ENCODE measurements around the gene PPP1R18. TPM values are rescaled to one million over a fixed set of nuclear protein-coding genes. Genes with fewer than 3 reads are reported as not detected.
"Not testable (repeated sequence)": the region's sequence is repeated elsewhere in the genome, so short reads cannot be mapped to it uniquely, and the experiment has no call there.

Gene PPP1R18
- total RNA-seq, 1 donor from 2014 or later, result 87.0 TPM

DNA sequence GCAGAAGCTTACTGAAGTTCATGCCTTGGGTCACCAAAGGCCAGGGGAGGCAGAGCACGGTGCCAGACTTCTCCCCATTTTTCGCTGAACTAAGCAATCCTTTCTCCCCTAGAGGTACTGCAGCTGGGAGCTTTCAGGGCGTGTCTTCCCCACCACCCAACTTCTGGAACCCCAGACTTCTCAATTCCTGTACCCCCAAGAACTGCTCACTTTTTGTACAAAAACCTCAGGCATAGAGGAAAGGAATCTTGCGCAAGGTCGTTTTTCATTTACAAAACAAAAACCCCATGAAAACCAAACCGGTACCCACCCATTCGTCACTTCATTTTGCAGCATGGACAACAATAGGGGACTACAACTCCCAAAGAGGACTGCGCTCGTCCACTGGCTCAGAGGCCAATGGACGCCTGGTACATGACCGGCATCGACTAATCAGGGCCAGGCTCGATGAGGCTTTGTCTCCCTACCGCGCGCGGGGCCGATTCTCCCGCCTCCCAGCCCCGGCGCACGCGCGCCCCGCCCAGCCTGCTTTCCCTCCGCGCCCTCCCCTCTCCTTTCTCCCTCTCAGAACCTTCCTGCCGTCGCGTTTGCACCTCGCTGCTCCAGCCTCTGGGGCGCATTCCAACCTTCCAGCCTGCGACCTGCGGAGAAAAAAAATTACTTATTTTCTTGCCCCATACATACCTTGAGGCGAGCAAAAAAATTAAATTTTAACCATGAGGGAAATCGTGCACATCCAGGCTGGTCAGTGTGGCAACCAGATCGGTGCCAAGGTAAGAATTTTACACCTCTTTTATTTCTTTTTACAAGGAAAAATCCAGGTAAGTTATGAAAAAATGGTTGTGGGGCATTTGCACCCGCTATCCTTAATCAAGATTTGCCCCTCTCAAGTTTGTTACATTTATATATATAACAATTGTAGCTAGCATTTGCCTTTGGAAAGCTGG, 33.6 kb upstream of the PPP1R18 start, which contains the start of gene TUBB:
TUBB (plus strand) TSS at position 562 of the 947 bp plus-strand sequence; CDS start at position 717, 155 bp downstream.
- peak; percentile 99 for DNase-seq (ENCODE audit: low spot score)

GRCh38 chr6:30719356-30719755, 32.9 kb upstream of the PPP1R18 start:
- DNase-seq (ENCODE audit: low spot score), result no peak

DNA sequence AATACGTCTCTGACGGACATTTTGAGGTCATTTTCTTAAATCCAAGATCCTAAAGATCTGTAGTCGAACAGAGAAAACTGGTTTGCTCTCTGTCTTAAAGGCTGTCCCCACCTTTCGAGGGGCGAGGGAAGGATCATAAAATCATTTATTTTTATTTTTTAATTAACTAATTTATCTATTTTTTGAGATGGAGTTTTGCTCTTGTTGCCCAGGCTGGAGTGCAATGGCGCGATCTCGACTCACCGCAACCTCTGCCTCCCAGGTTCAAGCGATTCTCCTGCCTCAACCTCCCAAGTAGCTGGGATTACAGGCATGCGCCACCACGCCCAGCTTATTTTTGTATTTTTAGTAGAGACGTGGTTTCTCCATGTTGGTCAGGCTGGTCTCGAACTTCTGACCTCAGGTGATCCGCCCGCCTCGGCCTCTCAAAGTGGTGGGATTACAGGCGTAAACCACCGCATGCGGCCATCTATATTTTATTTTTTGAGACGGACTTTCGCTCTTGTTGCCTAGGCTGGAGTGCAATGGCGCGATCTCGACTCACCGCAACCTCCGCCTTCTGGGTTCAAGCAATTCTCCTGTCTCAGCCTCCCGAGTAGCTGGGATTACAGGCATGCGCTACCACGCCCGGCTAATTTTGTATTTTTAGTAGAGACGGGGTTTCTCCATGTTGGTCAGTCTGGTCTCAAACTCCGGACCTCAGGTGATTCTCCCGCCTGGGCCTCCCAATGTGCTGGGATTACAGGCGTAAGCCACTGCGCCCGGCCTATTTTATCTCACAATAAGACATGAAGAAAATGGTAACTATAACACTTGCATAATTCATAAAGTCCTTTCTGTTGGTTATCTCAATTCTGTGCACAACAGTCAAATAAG, 31.6 kb upstream of the PPP1R18 start:
- not testable (repeated sequence) for DNase-seq (ENCODE audit: low spot score)

DNA sequence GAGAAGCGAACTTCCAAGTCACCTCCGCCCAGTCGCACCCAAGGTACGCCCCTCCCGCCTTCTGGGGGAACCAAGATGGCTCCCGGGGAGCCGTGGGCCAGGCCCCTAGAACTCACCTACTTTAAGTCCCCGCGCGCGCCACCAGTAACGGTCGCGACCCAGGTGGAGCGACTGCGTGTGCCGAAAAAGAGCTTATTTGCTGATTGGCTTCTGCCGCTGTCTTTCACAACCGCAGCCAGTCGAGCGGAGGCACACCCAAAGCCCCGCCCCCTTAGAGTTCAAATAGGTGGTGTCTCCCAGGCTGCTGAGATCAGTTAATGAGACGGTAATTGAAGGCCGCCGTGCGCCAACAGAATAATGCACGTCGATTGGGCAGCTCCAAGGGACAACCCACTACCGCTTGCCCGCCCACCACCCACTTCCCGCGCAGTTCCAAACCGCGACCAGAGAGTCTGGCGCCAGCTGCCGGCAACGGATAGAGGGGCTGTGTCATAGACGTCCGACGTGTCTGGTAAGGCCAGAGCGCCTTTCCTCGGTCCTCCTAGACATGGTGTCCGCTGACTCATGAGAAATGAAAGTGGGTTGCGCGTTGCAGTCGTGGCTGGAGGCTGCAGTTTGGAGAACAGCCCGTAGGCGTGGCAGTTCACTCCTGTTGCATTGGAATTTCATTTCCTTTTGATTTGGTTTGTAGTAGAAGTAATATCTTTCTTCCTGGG, 30.8 kb upstream of the PPP1R18 start, which contains the start of gene MDC1:
MDC1 (minus strand) TSS at position 153 of the 716 bp plus-strand sequence. CDS start 2,106 bp downstream, outside the sequence.
- DNase-seq (ENCODE audit: low spot score), result peak; percentile 100

GRCh38 chr6:30716879-30717128, 30.4 kb upstream of the PPP1R18 start:
- no peak for DNase-seq (ENCODE audit: low spot score)

DNA sequence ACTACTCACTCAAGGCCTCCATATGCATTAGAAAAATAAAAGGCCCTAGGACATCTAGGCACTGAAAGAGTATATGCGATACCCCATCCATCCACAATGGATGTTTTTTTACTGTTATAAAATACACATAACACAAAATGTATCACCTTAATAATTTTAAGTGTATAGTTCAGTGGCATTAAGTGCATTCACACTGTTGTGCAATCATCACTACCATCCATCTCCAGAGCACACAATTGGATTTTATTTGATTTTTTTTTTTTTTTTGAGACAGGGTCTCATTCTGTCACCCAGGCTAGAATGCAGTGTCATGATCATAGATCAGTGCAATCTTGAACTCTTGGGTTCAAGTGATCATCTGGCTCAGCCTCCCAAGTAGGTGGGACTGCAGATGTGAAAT, 27.8 kb upstream of the PPP1R18 start:
- no peak for DNase-seq (ENCODE audit: low spot score)

DNA sequence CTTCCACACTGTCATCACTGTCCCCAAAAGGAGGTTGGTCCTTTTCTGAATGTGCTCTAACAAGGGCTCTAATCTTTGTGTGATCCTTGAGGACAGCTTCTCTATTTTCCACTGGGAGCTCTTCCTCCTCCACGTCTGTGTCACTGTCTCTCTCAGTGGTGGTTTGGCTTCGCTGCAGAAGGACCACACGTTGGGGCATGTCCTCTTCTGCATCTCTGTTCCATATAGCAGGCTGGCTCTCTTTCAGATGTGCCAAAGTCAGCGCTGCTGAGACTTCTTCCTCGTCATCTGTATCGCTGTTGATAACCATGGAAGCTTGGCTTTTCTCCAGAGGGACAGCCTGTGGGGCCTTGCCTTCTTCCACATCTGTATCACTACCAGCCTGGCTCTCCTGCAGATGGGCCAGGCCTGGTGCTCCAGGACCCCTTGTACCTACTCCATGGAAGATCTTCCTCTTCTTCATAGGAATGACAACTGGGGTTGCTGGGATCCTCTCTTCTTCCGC, 26.0 kb upstream of the PPP1R18 start:
- DNase-seq (ENCODE audit: low spot score), result no peak

GRCh38 chr6:30711758-30712380, 25.4 kb upstream of the PPP1R18 start:
- no peak for DNase-seq (ENCODE audit: low spot score)

DNA sequence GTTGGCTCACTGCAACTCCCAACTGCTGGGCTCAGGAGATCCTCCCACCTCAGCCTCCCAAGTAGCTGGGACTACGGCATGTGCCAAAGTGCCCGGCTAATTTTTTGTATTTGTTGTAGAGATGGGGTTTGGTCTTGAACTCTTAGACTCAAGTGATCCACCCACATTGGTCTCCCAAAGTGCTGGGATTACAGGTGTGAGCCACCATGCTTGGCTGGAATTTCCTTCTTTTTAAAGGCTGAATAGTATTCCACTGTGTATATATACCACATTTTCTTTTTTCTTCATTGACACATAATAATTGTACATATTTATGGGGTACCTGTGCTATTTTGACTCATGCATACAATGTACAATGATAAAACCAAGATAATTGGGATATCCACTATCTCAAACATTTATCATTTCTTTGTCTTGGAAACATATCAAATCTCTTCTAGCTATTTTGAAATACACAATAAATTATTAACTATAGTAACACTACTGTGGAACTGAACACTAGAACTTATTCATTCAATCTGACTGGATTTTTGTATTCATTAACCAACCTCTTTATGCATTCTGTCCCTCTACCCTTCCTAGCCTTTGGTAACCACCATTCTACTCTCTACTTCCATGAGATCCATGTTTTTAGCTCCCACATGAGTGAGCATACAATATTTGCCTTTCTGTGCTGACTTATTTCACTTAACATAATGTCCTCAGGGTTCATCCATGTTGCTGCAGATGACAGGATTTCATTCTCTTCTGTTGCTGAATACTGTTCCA, 22.8 kb upstream of the PPP1R18 start:
- DNase-seq (ENCODE audit: low spot score), result no peak

- DNase-seq (ENCODE audit: low spot score), result no peak
Observed at GRCh38 chr6:30707281-30707850, 20.9 kb upstream of the PPP1R18 start.

DNA sequence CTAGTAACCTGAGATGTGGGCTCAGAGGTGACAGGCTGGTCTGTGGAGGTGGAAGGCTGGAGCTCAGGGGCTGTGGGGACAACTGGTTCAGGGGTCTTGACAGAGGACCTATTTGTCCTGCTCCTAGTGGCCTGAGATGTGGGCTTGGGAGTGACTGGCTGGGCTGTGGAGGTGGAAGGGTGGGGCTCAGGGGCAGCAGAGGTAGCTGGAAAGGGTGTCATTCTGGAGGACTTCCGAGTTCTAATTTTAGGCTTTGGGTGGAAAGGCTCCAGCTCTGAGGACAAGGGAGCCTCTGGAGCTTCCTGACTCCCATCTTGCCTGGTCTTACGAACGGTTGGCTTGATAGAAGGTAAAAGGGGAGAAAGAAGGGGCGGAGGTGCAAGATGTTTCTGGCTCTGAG, 19.2 kb upstream of the PPP1R18 start:
- no peak for DNase-seq (ENCODE audit: low spot score)

DNA sequence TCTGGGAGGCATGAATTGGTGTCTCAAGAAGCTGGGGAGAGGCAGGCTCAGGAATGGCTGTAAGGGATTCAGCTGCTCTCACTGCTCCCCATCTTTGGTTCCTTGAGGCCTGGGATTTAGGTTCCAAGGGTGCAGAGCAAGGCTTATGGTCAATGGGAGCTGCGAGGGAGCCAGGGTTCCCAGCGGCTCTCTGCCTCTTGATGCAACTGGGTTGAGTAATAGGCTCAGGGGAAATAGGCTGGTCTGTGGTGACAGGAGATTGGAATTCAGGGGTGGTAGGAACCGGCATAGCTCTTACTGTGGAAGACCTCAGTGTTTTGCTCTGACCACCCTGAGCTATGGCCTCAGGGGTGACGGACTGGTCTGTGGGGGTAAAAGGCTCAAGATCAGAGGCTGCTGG, 17.4 kb upstream of the PPP1R18 start:
- DNase-seq (ENCODE audit: low spot score), result no peak

GRCh38 chr6:30703011-30703410, 16.6 kb upstream of the PPP1R18 start:
- DNase-seq (ENCODE audit: low spot score), result no peak

- no peak for DNase-seq (ENCODE audit: low spot score)
Observed at GRCh38 chr6:30700340-30700739, 13.9 kb upstream of the PPP1R18 start.

- DNase-seq (ENCODE audit: low spot score), result no peak
Observed at GRCh38 chr6:30696432-30696831, 10.0 kb upstream of the PPP1R18 start.

GRCh38 chr6:30691208-30691847, 4.9 kb upstream of the PPP1R18 start:
- DNase-seq (ENCODE audit: low spot score), result no peak

DNA sequence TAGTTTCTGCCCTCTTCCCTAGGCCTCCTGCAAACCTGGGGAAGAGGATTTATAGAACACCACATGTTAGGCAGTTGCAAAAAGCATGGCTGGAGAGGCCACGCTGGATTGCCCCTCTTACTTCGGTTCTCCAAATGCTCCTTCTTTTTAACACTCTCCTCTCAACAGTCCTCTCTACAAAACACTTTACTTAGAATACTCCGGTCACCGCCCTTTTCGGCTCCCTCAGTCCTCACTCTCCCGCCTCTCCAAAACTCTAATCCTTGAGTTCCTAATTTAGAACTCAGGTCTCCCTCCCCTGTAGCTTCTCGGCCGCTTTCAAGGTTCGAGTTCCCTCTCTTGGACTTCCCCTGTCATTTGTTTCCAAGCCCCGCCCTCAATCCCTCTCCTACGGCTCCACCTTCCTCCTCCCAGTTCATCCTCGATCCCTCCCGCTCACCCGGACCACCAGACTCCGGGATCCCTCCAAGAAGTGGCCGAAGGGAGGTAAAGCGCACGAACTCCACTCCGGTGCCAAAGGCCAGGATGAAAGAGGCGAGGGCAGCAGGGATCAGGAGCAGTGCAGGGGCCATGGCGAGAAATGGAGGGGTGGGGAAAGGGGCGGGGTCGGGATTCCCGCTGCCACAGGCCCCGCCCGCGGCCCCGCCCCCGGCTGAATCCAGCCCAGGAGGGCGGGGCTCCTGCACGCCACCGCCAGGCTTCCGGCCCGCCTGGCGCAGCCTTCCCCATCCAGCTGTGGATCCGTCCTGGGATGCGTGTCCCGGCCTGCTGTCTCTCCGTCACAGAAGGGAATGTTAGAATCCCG, 4.2 kb upstream of the PPP1R18 start, which contains the start of gene NRM:
NRM (minus strand) TSS at position 582 of the 805 bp plus-strand sequence; CDS start at position 572, 10 bp downstream.
- peak; percentile 92 for DNase-seq (ENCODE audit: low spot score)

- DNase-seq (ENCODE audit: low spot score), result no peak
Observed at GRCh38 chr6:30689985-30690384, 3.5 kb upstream of the PPP1R18 start.
